Measurements from ENCODE around the gene XPR1. TPM values are rescaled to one million over a fixed set of nuclear protein-coding genes. Genes with fewer than 3 reads are reported as not detected.
"Not testable (repeated sequence)": the region's sequence is repeated elsewhere in the genome, so short reads cannot be mapped to it uniquely, and the experiment has no call there.

Gene XPR1
- total RNA-seq, 4 donors from 2014 or later = 13.4 to 22.1 (median 14.9) TPM

- WGBS = 91% methylated on average over 7 of the region's 7 CpGs
- Histone ChIP-seq H3K9me3 (no peaks in the 10 kb centered on the region), H3K36me3 (no peaks in the 10 kb centered on the region), H3K27ac (no peak overlapping the region), H3K4me1 (peaks cover 4% of the 10 kb centered on the region), H3K4me3 (no peak overlapping the region), H3K27me3 (no peaks in the 10 kb centered on the region)
- TF ChIP-seq POLR2AphosphoS5 (IDR thresholded peaks at IDR 0.05) (no peak), POLR2A (IDR thresholded peaks at IDR 0.05) (no peak), EP300 (IDR thresholded peaks at IDR 0.05) (no peak), CTCF (IDR thresholded peaks at IDR 0.05) (no peak)
- DNase-seq (ENCODE audit: low spot score in 2 of 2) = no peak
Measured at GRCh38 chr1:180644526-180645192, 12.8 kb downstream of the XPR1 start.

- not testable (repeated sequence) for H3K27ac ChIP-seq; DNase-seq (ENCODE audit: low spot score in 2 of 2); H3K27me3 ChIP-seq; H3K4me3 ChIP-seq; H3K4me1 ChIP-seq; H3K36me3 ChIP-seq; H3K9me3 ChIP-seq
- 91% methylated on average over 5 of the region's 5 CpGs for WGBS
Measured at GRCh38 chr1:180645261-180645660, 13.4 kb downstream of the XPR1 start.

- WGBS = 79% methylated on average over 5 of the region's 5 CpGs
- DNase-seq (ENCODE audit: low spot score in 2 of 2) = no peak
- Histone ChIP-seq H3K4me3 (no peak overlapping the region), H3K9me3 (no peaks in the 10 kb centered on the region), H3K4me1 (peaks cover 4% of the 10 kb centered on the region), H3K27me3 (no peaks in the 10 kb centered on the region), H3K36me3 (no peaks in the 10 kb centered on the region), H3K27ac (no peak overlapping the region)
- TF ChIP-seq POLR2A (IDR thresholded peaks at IDR 0.05) = no peak
- TF ChIP-seq CTCF (IDR thresholded peaks at IDR 0.05) = no peak
- TF ChIP-seq EP300 (IDR thresholded peaks at IDR 0.05) = no peak
- no peak for TF ChIP-seq POLR2AphosphoS5 (IDR thresholded peaks at IDR 0.05)
Measured at GRCh38 chr1:180646093-180646492, 14.3 kb downstream of the XPR1 start.

GRCh38 chr1:180646547-180646946, 14.7 kb downstream of the XPR1 start:
- TF ChIP-seq POLR2A (IDR thresholded peaks at IDR 0.05) = no peak
- Histone ChIP-seq H3K4me3 (no peak overlapping the region), H3K36me3 (no peaks in the 10 kb centered on the region), H3K27ac (no peak overlapping the region), H3K9me3 (no peaks in the 10 kb centered on the region), H3K4me1 (peaks cover 4% of the 10 kb centered on the region), H3K27me3 (no peaks in the 10 kb centered on the region)
- DNase-seq (ENCODE audit: low spot score in 2 of 2) = no peak
- 92% methylated on average over 4 of the region's 4 CpGs for WGBS

- H3K4me3 ChIP-seq = no peak overlapping the region
- DNase-seq (ENCODE audit: low spot score in 2 of 2) = no peak
- H3K9me3 ChIP-seq = peaks cover 2% of the 10 kb centered on the region
- H3K27me3 ChIP-seq = no peaks in the 10 kb centered on the region
- WGBS = 91% methylated on average over 2 of the region's 2 CpGs
- no peaks in the 10 kb centered on the region for H3K4me1 ChIP-seq
- H3K27ac ChIP-seq = no peak overlapping the region
- TF ChIP-seq EP300 (IDR thresholded peaks at IDR 0.05) (no peak), POLR2A (IDR thresholded peaks at IDR 0.05) (no peak), POLR2AphosphoS5 (IDR thresholded peaks at IDR 0.05) (no peak), CTCF (IDR thresholded peaks at IDR 0.05) (no peak)
- no peaks in the 10 kb centered on the region for H3K36me3 ChIP-seq
Measured at GRCh38 chr1:180652792-180653191, 21.0 kb downstream of the XPR1 start.

- no peak for DNase-seq (ENCODE audit: low spot score in 2 of 2)
- Histone ChIP-seq H3K27me3 (no peaks in the 10 kb centered on the region), H3K27ac (no peak overlapping the region), H3K36me3 (no peaks in the 10 kb centered on the region), H3K9me3 (peaks cover 13% of the 10 kb centered on the region), H3K4me1 (no peaks in the 10 kb centered on the region), H3K4me3 (no peak overlapping the region)
- no peak for TF ChIP-seq POLR2A (IDR thresholded peaks at IDR 0.05)
- TF ChIP-seq EP300 (IDR thresholded peaks at IDR 0.05) = no peak
- no peak for TF ChIP-seq POLR2AphosphoS5 (IDR thresholded peaks at IDR 0.05)
- no peak for TF ChIP-seq CTCF (IDR thresholded peaks at IDR 0.05)
Measured at GRCh38 chr1:180662709-180663108, 30.9 kb downstream of the XPR1 start.
